Osteoblast (primary cell): Measurements from ENCODE around the gene PRKN. TPM values are rescaled to one million over a fixed set of nuclear protein-coding genes. Genes with fewer than 3 reads are reported as not detected.

ENCODE experiments used
- DNase-seq: peaks from one replicate; pipeline ENCODE4 v3.0.0; 2011; ENCODE audit warnings: low spot score, mixed read lengths; ENCODE audit not compliant: insufficient read length; ENCODE audit errors: missing footprints
- H2AFZ ChIP-seq: 2 replicates; pipeline ENCODE4 v1.6.0; 2011; ENCODE audit warnings: mild to moderate bottlenecking, low read length
- H3K27ac ChIP-seq: 2 replicates; pipeline ENCODE4 v1.5.1; 2011; ENCODE audit warnings: mild to moderate bottlenecking, low read depth, low read length, moderate library complexity
- H3K27me3 ChIP-seq: 2 replicates; pipeline ENCODE4 v1.6.0; 2012; ENCODE audit warnings: mild to moderate bottlenecking, control low read depth, inconsistent platforms, low read length, moderate library complexity; ENCODE audit not compliant: insufficient read depth
- H3K36me3 ChIP-seq: 2 replicates; pipeline ENCODE4 v1.5.1; 2011; ENCODE audit warnings: mild to moderate bottlenecking, low read length, control low read depth, moderate library complexity; ENCODE audit not compliant: insufficient read depth
- H3K4me1 ChIP-seq: 2 replicates; pipeline ENCODE4 v1.5.1; 2011; ENCODE audit warnings: mild to moderate bottlenecking, low read length, control low read depth, moderate library complexity; ENCODE audit not compliant: insufficient read depth
- H3K4me2 ChIP-seq: 2 replicates; pipeline ENCODE4 v1.6.0; 2011; ENCODE audit warnings: mild to moderate bottlenecking, low read length; ENCODE audit not compliant: insufficient read depth
- H3K4me3 ChIP-seq: fragments of 200-600 bp; sonication (generic); 3 replicates; pipeline ENCODE4 v1.5.1; 2012; ENCODE audit warnings: mild to moderate bottlenecking, low read length, inconsistent platforms; ENCODE audit not compliant: insufficient read depth
- H3K79me2 ChIP-seq: 2 replicates; pipeline ENCODE4 v1.6.0; 2012; ENCODE audit warnings: mild to moderate bottlenecking, low read length, control low read depth, inconsistent platforms; ENCODE audit not compliant: insufficient read depth
- H3K9me3 ChIP-seq: 2 replicates; pipeline ENCODE4 v1.5.1; 2011; ENCODE audit warnings: low read depth, low read length, control low read depth
- H4K20me1 ChIP-seq: 2 replicates; pipeline ENCODE4 v1.6.0; 2012; ENCODE audit warnings: mild to moderate bottlenecking, low read length, control low read depth; ENCODE audit not compliant: insufficient read depth
- CTCF ChIP-seq: IDR thresholded peaks from 2 replicates; pipeline ENCODE4 v1.5.1; 2011; ENCODE audit warnings: mild to moderate bottlenecking, low read depth, low read length, moderate library complexity; ENCODE audit errors: extremely low read depth
- total RNA-seq: library from RNA; depleted of rRNA; stranded (reverse); fragments of >200 nt; gene quantifications from 2 replicates; pipeline ENCODE4 v1.2.3, GENCODE V29; 2012

PRKN gene
- total RNA-seq, 1 donor: 2.9 TPM

GRCh38 chr6:162181741-162182401, 545.7 kb downstream of the PRKN start:
- Histone ChIP-seq H3K27me3 (no peaks in the 10 kb centered on the region), H3K9me3 (no peaks in the 10 kb centered on the region), H4K20me1 (no peaks in the 10 kb centered on the region), H3K36me3 (no peaks in the 10 kb centered on the region), H3K79me2 (no peaks in the 10 kb centered on the region), H3K4me1 (no peaks in the 10 kb centered on the region), H3K4me2 (no peak overlapping the region), H3K27ac (no peak overlapping the region), H3K4me3 (no peak overlapping the region), H2AFZ (no peak overlapping the region)
- no peak for TF ChIP-seq CTCF
- DNase-seq: no peak

GRCh38 chr6:162181111-162181510, 546.5 kb downstream of the PRKN start:
- Histone ChIP-seq H3K79me2 (no peaks in the 10 kb centered on the region), H3K27me3 (no peaks in the 10 kb centered on the region), H3K9me3 (no peaks in the 10 kb centered on the region), H3K4me1 (no peaks in the 10 kb centered on the region), H3K4me3 (no peak overlapping the region), H3K27ac (no peak overlapping the region), H2AFZ (no peak overlapping the region), H3K36me3 (no peaks in the 10 kb centered on the region), H4K20me1 (no peaks in the 10 kb centered on the region), H3K4me2 (no peak overlapping the region)
- no peak for DNase-seq
- no peak for TF ChIP-seq CTCF

GRCh38 chr6:162179196-162179951, 548.2 kb downstream of the PRKN start:
- no peak overlapping the region for H3K4me3 ChIP-seq
- no peaks in the 10 kb centered on the region for H3K9me3 ChIP-seq
- no peak overlapping the region for H2AFZ ChIP-seq
- H3K4me1 ChIP-seq: no peaks in the 10 kb centered on the region
- H3K36me3 ChIP-seq: no peaks in the 10 kb centered on the region
- no peak overlapping the region for H3K27ac ChIP-seq
- no peak for TF ChIP-seq CTCF
- H3K4me2 ChIP-seq: no peak overlapping the region
- DNase-seq: no peak
- no peaks in the 10 kb centered on the region for H4K20me1 ChIP-seq
- H3K27me3 ChIP-seq: no peaks in the 10 kb centered on the region
- no peaks in the 10 kb centered on the region for H3K79me2 ChIP-seq

- Histone ChIP-seq H3K9me3 (no peaks in the 10 kb centered on the region), H3K36me3 (no peaks in the 10 kb centered on the region), H3K79me2 (no peaks in the 10 kb centered on the region), H4K20me1 (no peaks in the 10 kb centered on the region), H3K4me1 (no peaks in the 10 kb centered on the region), H2AFZ (no peak overlapping the region), H3K4me2 (no peak overlapping the region), H3K27ac (no peak overlapping the region), H3K27me3 (no peaks in the 10 kb centered on the region), H3K4me3 (no peak overlapping the region)
- no peak for TF ChIP-seq CTCF
- DNase-seq: no peak
Observed at GRCh38 chr6:162178666-162179065, 548.9 kb downstream of the PRKN start.
